Liver (tissue), 9 donors: ENCODE results near the gene MELTF. TPM values are rescaled to one million over a fixed set of nuclear protein-coding genes. Genes with fewer than 3 reads are reported as not detected.

Experiments used
- DNase-seq: peaks from one replicate; pipeline ENCODE4 v3.0.0-alpha.2; 2017; ENCODE audit warnings: low spot score
- H3K27ac ChIP-seq, 2 donors: one replicate each; pipeline ENCODE4 v1.7.0; 2013; ENCODE audit warnings: inconsistent platforms in 2 of 2, low read length in 2 of 2, control low read depth in 1 of 2, low read depth in 1 of 2, mild to moderate bottlenecking in 1 of 2
- H3K27me3 ChIP-seq, 4 donors: one replicate each; pipeline versions ENCODE4 v1.6.1 to v1.7.0; 2013; ENCODE audit warnings: low read length in 3 of 4, inconsistent platforms in 1 of 4, mild to moderate bottlenecking in 1 of 4, moderate library complexity in 1 of 4; ENCODE audit not compliant: control insufficient read depth in 4 of 4, insufficient read depth in 4 of 4
- H3K36me3 ChIP-seq, 4 donors: one replicate each; pipeline versions ENCODE4 v1.6.1 to v1.7.0; 2013; ENCODE audit warnings: low read length in 3 of 4, mild to moderate bottlenecking in 3 of 4, low read depth in 1 of 4, moderate library complexity in 1 of 4; ENCODE audit not compliant: control insufficient read depth in 4 of 4, insufficient read depth in 3 of 4
- H3K4me1 ChIP-seq, 4 donors: one replicate each; pipeline versions ENCODE4 v1.6.1 to v1.7.0; 2013; ENCODE audit warnings: low read length in 3 of 4, mild to moderate bottlenecking in 3 of 4, moderate library complexity in 1 of 4; ENCODE audit not compliant: control insufficient read depth in 4 of 4, insufficient read depth in 4 of 4
- H3K4me3 ChIP-seq, 3 donors: one replicate each; pipeline versions ENCODE4 v1.6.1 to v1.7.0; 2013; ENCODE audit warnings: low read length in 3 of 3, control low read depth in 1 of 3, low read depth in 1 of 3, mild to moderate bottlenecking in 1 of 3
- H3K9ac ChIP-seq, 2 donors: one replicate each; pipeline ENCODE4 v1.7.0; 2013; ENCODE audit warnings: low read length in 2 of 2, mild to moderate bottlenecking in 2 of 2, moderate library complexity in 2 of 2, control low read depth in 1 of 2, low read depth in 1 of 2
- H3K9me3 ChIP-seq, 4 donors: one replicate each; pipeline versions ENCODE4 v1.6.1 to v1.7.0; 2013; ENCODE audit warnings: low read length in 3 of 4; ENCODE audit not compliant: control insufficient read depth in 4 of 4
- EGR1 ChIP-seq, 2 donors: IDR thresholded peaks; 2 replicates each; pipeline ENCODE4 v1.6.1; 2016 to 2018; ENCODE audit warnings: antibody characterized with exemption in 2 of 2, low read depth in 2 of 2
- FOXA1 ChIP-seq: IDR thresholded peaks from 2 replicates; pipeline ENCODE4 v1.6.1; 2016; ENCODE audit warnings: antibody characterized with exemption
- FOXA2 ChIP-seq: IDR thresholded peaks from 2 replicates; pipeline ENCODE4 v1.6.1; 2016; ENCODE audit warnings: antibody characterized with exemption
- GABPA ChIP-seq, 2 donors: IDR thresholded peaks in 1 of 2; conservative IDR thresholded peaks in 1 of 2; 2 replicates each; pipeline ENCODE4 v1.6.1; 2016; ENCODE audit warnings: antibody characterized with exemption in 2 of 2, mild to moderate bottlenecking in 1 of 2, moderate library complexity in 1 of 2
- HNF4A ChIP-seq, 2 donors: conservative IDR thresholded peaks; 2 replicates each; pipeline ENCODE4 v1.6.1; 2016; ENCODE audit warnings: antibody characterized with exemption in 2 of 2, mild to moderate bottlenecking in 2 of 2
- HNF4G ChIP-seq: IDR thresholded peaks from 2 replicates; pipeline ENCODE4 v1.6.1; 2016; ENCODE audit warnings: antibody characterized with exemption
- JUND ChIP-seq, 2 donors: IDR thresholded peaks; 2 replicates each; pipeline ENCODE4 v1.6.1; 2016; ENCODE audit warnings: antibody characterized with exemption in 2 of 2
- NR2F2 ChIP-seq: IDR thresholded peaks from 2 replicates; pipeline ENCODE4 v1.6.1; 2016; ENCODE audit warnings: antibody characterized with exemption
- RAD21 ChIP-seq, 2 donors: IDR thresholded peaks; 2 replicates each; pipeline ENCODE4 v1.6.1; 2016; ENCODE audit warnings: antibody characterized with exemption in 2 of 2, mild to moderate bottlenecking in 2 of 2
- RXRA ChIP-seq, 2 donors: IDR thresholded peaks; 2 replicates each; pipeline ENCODE4 v1.6.1; 2017 to 2018; ENCODE audit warnings: antibody characterized with exemption in 2 of 2, mild to moderate bottlenecking in 1 of 2
- SP1 ChIP-seq: IDR thresholded peaks from 2 replicates; pipeline ENCODE4 v1.6.1; 2018; ENCODE audit warnings: antibody characterized with exemption, mild to moderate bottlenecking
- TAF1 ChIP-seq: conservative IDR thresholded peaks from 2 replicates; pipeline ENCODE4 v1.6.1; 2016; ENCODE audit warnings: antibody characterized with exemption, mild to moderate bottlenecking
- YY1 ChIP-seq: IDR thresholded peaks from 2 replicates; pipeline ENCODE4 v1.6.1; 2016; ENCODE audit warnings: antibody characterized with exemption, mild to moderate bottlenecking
- WGBS: extraction: QIAGEN DNeasy Blood & Tissue Kit; methylation state at CpG from one replicate; pipeline ENCODE4 v1.1.7; 2013; 5-methylcytosine and 5-hydroxymethylcytosine counted together
- polyA plus RNA-seq, 2 donors: library from polyadenylated mRNA; stranded (reverse) in 1 of 2; unstranded in 1 of 2; fragments of 200-250 nt in 1 of 2; fragments of >200 nt in 1 of 2; fragmentation: Nextera tagmentation in 1 of 2; extraction: Ambion mirVana in 1 of 2; gene quantifications; one replicate each; pipeline versions ENCODE4 v1.2.1 to v1.2.3, GENCODE V29; 2013 to 2015
- total RNA-seq, 2 donors: library from RNA; depleted of rRNA; stranded (reverse); fragments of >200 nt; gene quantifications; one replicate each; pipeline ENCODE4 v1.2.3, GENCODE V29; 2014
- TF ChIP-seq, protein P1 (sequence below): IDR thresholded peaks from 2 replicates; pipeline ENCODE4 v1.6.1; 2016; ENCODE audit warnings: antibody characterized with exemption
- TF ChIP-seq, protein P2 (sequence below): fragments of 150-350 bp; IDR thresholded peaks from 2 replicates; pipeline ENCODE4 v1.5.1; 2017; ENCODE audit warnings: improper control_type of control experiment, low read depth, low read length; ENCODE audit not compliant: missing input control
- TF ChIP-seq, protein P3 (sequence below): IDR thresholded peaks from 2 replicates; pipeline ENCODE4 v1.6.1; 2016; ENCODE audit warnings: antibody characterized with exemption
- TF ChIP-seq, protein P4 (sequence below): IDR thresholded peaks from 2 replicates; pipeline ENCODE4 v1.6.1; 2016; ENCODE audit warnings: antibody characterized with exemption
- donor health status: healthy.
- donor health status: healthy.
- donor health status: healthy.
- donor health status: healthy.
- donor health status: healthy.

MELTF gene
- total and polyA plus RNA-seq, 4 donors = 0.14 to 1.2 (median 1.0) TPM

DNA sequence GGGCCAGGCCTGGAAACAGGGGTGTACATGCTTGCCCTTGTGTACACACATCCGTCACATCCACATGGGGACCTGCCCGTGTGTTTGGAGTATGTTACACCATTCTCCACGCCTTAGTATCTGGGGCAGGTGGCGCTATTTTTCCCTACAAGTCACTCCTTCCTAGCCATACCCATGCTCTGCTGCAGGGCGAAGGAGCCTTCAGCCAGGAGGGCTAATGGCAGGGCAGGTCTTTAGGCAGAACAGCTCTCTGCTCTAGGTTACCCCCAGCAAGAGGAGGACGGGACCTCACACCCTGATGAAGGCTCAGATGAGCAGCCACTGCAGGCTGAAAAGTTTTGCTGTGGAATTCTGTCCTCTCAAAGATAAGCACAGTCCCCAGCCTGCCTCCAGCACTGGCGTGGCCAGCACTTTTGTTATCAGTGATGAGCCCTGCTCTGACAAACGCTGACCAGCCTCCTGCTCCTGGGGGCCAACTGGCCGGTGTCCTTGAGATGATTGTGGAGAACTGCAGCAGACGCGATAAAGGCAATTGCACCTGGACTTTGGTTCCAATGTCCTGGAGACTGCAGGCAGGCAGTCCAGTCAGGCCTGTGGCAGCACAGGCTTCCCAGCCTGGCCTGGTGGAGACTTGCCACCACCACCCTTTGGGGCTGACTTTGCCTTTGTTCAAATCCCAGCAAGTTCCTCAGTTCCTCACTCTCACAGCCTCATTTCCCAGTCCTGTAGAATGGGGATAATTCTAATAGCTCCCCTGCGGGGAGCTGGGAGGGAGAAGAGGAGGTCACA lies 41.2 kb downstream of the MELTF start:
- peak; percentile 70 for DNase-seq
- TF ChIP-seq, protein P1, sequence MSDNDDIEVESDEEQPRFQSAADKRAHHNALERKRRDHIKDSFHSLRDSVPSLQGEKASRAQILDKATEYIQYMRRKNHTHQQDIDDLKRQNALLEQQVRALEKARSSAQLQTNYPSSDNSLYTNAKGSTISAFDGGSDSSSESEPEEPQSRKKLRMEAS = no peak
- peak in 1 of 2 donors; percentile 27 for TF ChIP-seq HNF4A (conservative IDR thresholded peaks at IDR 0.05)
- no peak for TF ChIP-seq GABPA (IDR thresholded peaks at IDR 0.05 in 1 of 2, conservative IDR thresholded peaks at IDR 0.05 in 1 of 2)
- H3K27ac ChIP-seq = no peak overlapping the region
- H3K36me3 ChIP-seq = no peaks in the 10 kb centered on the region
- no peaks in the 10 kb centered on the region for H3K9me3 ChIP-seq
- no peaks in the 10 kb centered on the region for H3K4me1 ChIP-seq
- H3K4me3 ChIP-seq = no peak overlapping the region
- H3K9ac ChIP-seq = no peak overlapping the region
- 55% methylated on average over 12 of the region's 12 CpGs for WGBS
- H3K27me3 ChIP-seq = no peaks in the 10 kb centered on the region

DNA sequence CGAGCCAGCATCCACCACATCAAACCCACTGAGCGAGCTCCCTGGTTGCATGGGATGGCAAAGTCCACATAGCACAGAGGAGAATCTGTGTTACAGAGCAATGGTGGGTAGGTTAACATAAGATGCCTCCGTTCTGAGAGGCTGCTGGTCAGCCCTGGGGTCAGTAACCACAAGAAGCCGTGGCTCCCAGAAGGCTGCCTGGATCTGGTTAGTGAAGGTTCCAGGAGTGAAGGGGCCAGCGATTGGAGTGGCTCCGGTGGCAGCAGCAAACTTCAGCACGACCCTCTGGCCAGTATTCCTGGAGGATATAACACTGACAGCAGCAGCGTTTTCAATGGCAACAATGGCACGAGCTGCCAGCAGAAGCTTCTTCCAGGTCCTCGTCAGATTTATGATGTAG lies 42.6 kb downstream of the MELTF start:
- H3K36me3 ChIP-seq = no peaks in the 10 kb centered on the region
- no peak overlapping the region for H3K27ac ChIP-seq
- H3K4me1 ChIP-seq = no peaks in the 10 kb centered on the region
- H3K27me3 ChIP-seq = no peaks in the 10 kb centered on the region
- no peak overlapping the region for H3K9ac ChIP-seq
- peaks cover 0 to 3% (median 0%) of the 10 kb centered on the region in 4 donors for H3K9me3 ChIP-seq
- TF ChIP-seq GABPA (IDR thresholded peaks at IDR 0.05 in 1 of 2, conservative IDR thresholded peaks at IDR 0.05 in 1 of 2) = no peak
- no peak for TF ChIP-seq RXRA (IDR thresholded peaks at IDR 0.05)
- TF ChIP-seq RAD21 (IDR thresholded peaks at IDR 0.05) = no peak
- TF ChIP-seq, protein P2, sequence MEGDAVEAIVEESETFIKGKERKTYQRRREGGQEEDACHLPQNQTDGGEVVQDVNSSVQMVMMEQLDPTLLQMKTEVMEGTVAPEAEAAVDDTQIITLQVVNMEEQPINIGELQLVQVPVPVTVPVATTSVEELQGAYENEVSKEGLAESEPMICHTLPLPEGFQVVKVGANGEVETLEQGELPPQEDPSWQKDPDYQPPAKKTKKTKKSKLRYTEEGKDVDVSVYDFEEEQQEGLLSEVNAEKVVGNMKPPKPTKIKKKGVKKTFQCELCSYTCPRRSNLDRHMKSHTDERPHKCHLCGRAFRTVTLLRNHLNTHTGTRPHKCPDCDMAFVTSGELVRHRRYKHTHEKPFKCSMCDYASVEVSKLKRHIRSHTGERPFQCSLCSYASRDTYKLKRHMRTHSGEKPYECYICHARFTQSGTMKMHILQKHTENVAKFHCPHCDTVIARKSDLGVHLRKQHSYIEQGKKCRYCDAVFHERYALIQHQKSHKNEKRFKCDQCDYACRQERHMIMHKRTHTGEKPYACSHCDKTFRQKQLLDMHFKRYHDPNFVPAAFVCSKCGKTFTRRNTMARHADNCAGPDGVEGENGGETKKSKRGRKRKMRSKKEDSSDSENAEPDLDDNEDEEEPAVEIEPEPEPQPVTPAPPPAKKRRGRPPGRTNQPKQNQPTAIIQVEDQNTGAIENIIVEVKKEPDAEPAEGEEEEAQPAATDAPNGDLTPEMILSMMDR = no peak
- TF ChIP-seq EGR1 (IDR thresholded peaks at IDR 0.05; ENCODE audit: low read depth in 2 of 2) = no peak
- TF ChIP-seq, protein P3, sequence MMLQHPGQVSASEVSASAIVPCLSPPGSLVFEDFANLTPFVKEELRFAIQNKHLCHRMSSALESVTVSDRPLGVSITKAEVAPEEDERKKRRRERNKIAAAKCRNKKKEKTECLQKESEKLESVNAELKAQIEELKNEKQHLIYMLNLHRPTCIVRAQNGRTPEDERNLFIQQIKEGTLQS = no peak
- TF ChIP-seq FOXA2 = no peak
- no peak for DNase-seq
- H3K4me3 ChIP-seq = no peak overlapping the region
- 92% methylated on average over 10 of the region's 10 CpGs for WGBS

DNA sequence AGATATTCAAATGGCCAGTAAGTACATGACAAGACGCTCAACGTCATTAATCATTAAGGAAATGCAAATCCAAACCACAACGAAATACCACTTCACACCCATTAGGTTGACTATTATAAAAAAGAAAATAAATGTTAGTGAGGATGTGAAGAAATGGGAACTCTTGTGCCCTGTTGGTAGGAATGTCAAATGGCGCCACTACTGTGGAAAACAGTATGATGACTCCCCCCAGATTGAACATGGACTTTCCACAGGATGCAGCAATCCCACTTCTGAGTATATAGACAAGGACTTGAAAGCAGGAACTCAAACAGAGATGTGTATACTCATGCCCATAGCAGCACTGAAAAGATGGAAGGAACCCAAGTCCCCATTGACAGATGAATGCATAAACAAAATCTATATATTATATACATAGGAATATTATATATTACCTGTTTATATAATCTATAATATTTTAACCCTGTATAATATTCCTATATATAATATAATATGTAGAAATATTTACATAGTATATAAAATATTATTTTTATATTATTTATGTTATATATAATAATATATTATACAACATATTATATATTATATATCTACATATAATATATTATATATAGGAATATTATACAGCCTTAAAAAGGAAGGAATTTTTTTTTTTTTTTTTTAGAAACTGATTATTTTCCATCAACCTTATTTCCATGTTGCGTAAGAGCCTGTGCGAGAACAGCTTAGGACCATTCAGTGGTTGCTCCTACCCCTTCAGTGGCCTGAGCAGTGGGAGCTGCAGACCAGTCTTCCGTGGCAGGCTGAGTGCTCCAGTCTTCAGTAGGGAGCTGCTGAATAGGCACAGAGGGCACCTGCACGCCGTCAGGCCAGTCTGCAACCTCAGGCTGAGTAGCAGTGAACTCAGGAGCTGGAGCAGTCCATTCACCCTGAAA lies 43.4 kb downstream of the MELTF start:
- Histone ChIP-seq H3K27me3 (no peaks in the 10 kb centered on the region), H3K9ac (no peak overlapping the region), H3K4me1 (no peaks in the 10 kb centered on the region), H3K4me3 (no peak overlapping the region), H3K9me3 (peaks cover 0 to 3% (median 0%) of the 10 kb centered on the region in 4 donors), H3K36me3 (no peaks in the 10 kb centered on the region), H3K27ac (no peak overlapping the region)
- TF ChIP-seq FOXA2 (no peak), RXRA (IDR thresholded peaks at IDR 0.05) (no peak), NR2F2 (no peak), RAD21 (IDR thresholded peaks at IDR 0.05) (no peak), SP1 (no peak), HNF4G (no peak), FOXA1 (no peak), JUND (IDR thresholded peaks at IDR 0.05) (no peak), YY1 (no peak), GABPA (IDR thresholded peaks at IDR 0.05 in 1 of 2, conservative IDR thresholded peaks at IDR 0.05 in 1 of 2) (no peak), EGR1 (IDR thresholded peaks at IDR 0.05; ENCODE audit: low read depth in 2 of 2) (no peak), TAF1 (no peak)
- TF ChIP-seq, protein P2 = no peak
- TF ChIP-seq, protein P1 = no peak
- TF ChIP-seq, protein P4, sequence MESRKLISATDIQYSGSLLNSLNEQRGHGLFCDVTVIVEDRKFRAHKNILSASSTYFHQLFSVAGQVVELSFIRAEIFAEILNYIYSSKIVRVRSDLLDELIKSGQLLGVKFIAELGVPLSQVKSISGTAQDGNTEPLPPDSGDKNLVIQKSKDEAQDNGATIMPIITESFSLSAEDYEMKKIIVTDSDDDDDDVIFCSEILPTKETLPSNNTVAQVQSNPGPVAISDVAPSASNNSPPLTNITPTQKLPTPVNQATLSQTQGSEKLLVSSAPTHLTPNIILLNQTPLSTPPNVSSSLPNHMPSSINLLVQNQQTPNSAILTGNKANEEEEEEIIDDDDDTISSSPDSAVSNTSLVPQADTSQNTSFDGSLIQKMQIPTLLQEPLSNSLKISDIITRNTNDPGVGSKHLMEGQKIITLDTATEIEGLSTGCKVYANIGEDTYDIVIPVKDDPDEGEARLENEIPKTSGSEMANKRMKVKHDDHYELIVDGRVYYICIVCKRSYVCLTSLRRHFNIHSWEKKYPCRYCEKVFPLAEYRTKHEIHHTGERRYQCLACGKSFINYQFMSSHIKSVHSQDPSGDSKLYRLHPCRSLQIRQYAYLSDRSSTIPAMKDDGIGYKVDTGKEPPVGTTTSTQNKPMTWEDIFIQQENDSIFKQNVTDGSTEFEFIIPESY = no peak
- no peak for DNase-seq
- WGBS = 94% methylated on average over 9 of the region's 9 CpGs
